Lower lobe of right lung (tissue), 2 donors: Measurements from ENCODE around the gene CREBBP. TPM values are rescaled to one million over a fixed set of nuclear protein-coding genes. Genes with fewer than 3 reads are reported as not detected.
A peak's percentile ranks its signal among the peaks of the same experiment; 100 is the strongest.

Experiments
- ATAC-seq, 2 donors: fragments of 200-7000 bp; cut with Tn5 transposase; one replicate each; pipeline ENCODE4 v1.9.1; 2020 to 2022; ENCODE audit warnings: mild to moderate bottlenecking in 2 of 2, moderate library complexity in 2 of 2
- DNase-seq: peaks from one replicate; pipeline ENCODE4 v3.0.0-alpha.2; 2020
- H3K27ac ChIP-seq: fragments of 200-600 bp; one replicate; pipeline ENCODE4 v1.8.0; 2022
- H3K27me3 ChIP-seq: fragments of 200-600 bp; one replicate; pipeline ENCODE4 v1.8.0; 2022; ENCODE audit warnings: low read depth
- H3K36me3 ChIP-seq: fragments of 200-600 bp; one replicate; pipeline ENCODE4 v1.8.0; 2022; ENCODE audit warnings: mild to moderate bottlenecking
- H3K4me1 ChIP-seq: fragments of 200-600 bp; one replicate; pipeline ENCODE4 v1.8.0; 2022
- H3K4me3 ChIP-seq: fragments of 200-600 bp; one replicate; pipeline ENCODE4 v1.8.0; 2022; ENCODE audit warnings: mild to moderate bottlenecking
- H3K9me3 ChIP-seq: fragments of 200-600 bp; one replicate; pipeline ENCODE4 v1.8.0; 2022
- CTCF ChIP-seq: fragments of 200-600 bp; IDR thresholded peaks from one replicate; pipeline ENCODE4 v1.8.0; 2022; ENCODE audit warnings: antibody characterized with exemption, mild to moderate bottlenecking
- intact Hi-C: fragments of 100-400 bp; cut with DNase I; formaldehyde crosslinking; loops from one replicate; pipeline ENCODE4 v1.11.0; 2022
- total RNA-seq: library from RNA; stranded (reverse); fragmentation: NEBNext Ultra II Directional; extraction: Animal tissue kit (Norgen Biotek cat#: 25700); gene quantifications from one replicate; pipeline ENCODE4 v1.2.1, GENCODE V29; 2021
- donor health status: DM: no; HTN: yes; CAD: no; lungs with severe emphysema.

The CREBBP gene
- total RNA-seq, 1 donor from 2014 or later = 78.3 TPM

GRCh38 chr16:3690980-3691720, 189.4 kb downstream of the CREBBP start:
- peak overlapping the region; percentile 57 for H3K27ac ChIP-seq
- DNase-seq (no peak), ATAC-seq (peak; percentile 14 to 15)
- no peak for TF ChIP-seq CTCF
- no peaks in the 10 kb centered on the region for H3K9me3 ChIP-seq
- H3K4me1 ChIP-seq = peaks cover 12% of the 10 kb centered on the region
- H3K27me3 ChIP-seq = no peaks in the 10 kb centered on the region
- intact Hi-C loops = no loop called here
- peak overlapping the region; percentile 44 for H3K4me3 ChIP-seq
- peaks cover 26% of the 10 kb centered on the region for H3K36me3 ChIP-seq

- H3K4me3 ChIP-seq = peak overlapping the region; percentile 44
- peak; percentile 96 for TF ChIP-seq CTCF
- intact Hi-C loops = no loop called here
Measured at GRCh38 chr16:3690470-3690928, 190.0 kb downstream of the CREBBP start.

GRCh38 chr16:3689731-3690130, 190.8 kb downstream of the CREBBP start:
- no peak overlapping the region for H3K27ac ChIP-seq
- intact Hi-C loops = no loop called here
- no peaks in the 10 kb centered on the region for H3K27me3 ChIP-seq
- no peak for TF ChIP-seq CTCF
- no peak overlapping the region for H3K4me3 ChIP-seq
- peaks cover 39% of the 10 kb centered on the region for H3K36me3 ChIP-seq
- peaks cover 12% of the 10 kb centered on the region for H3K4me1 ChIP-seq
- H3K9me3 ChIP-seq = no peaks in the 10 kb centered on the region
- DNase-seq = no peak
- no peak for ATAC-seq

More at GRCh38 chr16:3690470-3690928, 190.0 kb downstream of the CREBBP start:
- Histone ChIP-seq H3K36me3 (peaks cover 32% of the 10 kb centered on the region), H3K9me3 (no peaks in the 10 kb centered on the region), H3K27ac (peak overlapping the region; percentile 57), H3K27me3 (no peaks in the 10 kb centered on the region), H3K4me1 (peaks cover 12% of the 10 kb centered on the region)
- ATAC-seq (peak; percentile 96 to 97), DNase-seq (peak; percentile 87)

GRCh38 chr16:3687792-3688191, 192.7 kb downstream of the CREBBP start:
- H3K9me3 ChIP-seq = no peaks in the 10 kb centered on the region
- no peaks in the 10 kb centered on the region for H3K27me3 ChIP-seq
- ATAC-seq (no peak), DNase-seq (no peak)
- peaks cover 57% of the 10 kb centered on the region for H3K36me3 ChIP-seq
- no peak overlapping the region for H3K27ac ChIP-seq
- intact Hi-C loops = no loop called here
- no peak for TF ChIP-seq CTCF
- peaks cover 12% of the 10 kb centered on the region for H3K4me1 ChIP-seq
- H3K4me3 ChIP-seq = no peak overlapping the region

- no peak overlapping the region for H3K4me3 ChIP-seq
- peaks cover 12% of the 10 kb centered on the region for H3K4me1 ChIP-seq
- H3K36me3 ChIP-seq = peaks cover 64% of the 10 kb centered on the region
- H3K9me3 ChIP-seq = no peaks in the 10 kb centered on the region
- no peak for DNase-seq
- intact Hi-C loops = no loop called here
- no peak for ATAC-seq
- no peak for TF ChIP-seq CTCF
- H3K27me3 ChIP-seq = no peaks in the 10 kb centered on the region
- no peak overlapping the region for H3K27ac ChIP-seq
Measured at GRCh38 chr16:3687021-3687420, 193.5 kb downstream of the CREBBP start.
